Measurements from ENCODE around the gene STX12.

STX12 gene

DNA sequence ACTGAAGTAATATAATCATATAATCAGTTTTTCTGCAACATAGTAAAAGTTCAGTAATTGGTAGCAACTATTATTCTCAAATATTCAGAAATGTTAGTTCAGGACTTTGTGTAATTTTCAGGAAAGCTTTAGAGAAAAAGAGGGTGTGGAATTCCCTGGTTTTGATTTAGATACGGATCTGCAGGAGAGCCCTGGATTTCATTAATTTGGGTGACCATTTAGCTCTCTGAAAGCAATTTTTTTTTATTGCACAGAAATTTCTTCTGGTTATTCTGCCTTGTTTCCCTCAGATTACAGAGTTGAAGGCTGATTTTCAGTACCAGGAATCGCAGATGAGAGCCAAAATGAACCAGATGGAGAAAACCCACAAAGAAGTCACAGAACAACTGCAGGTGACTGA, 13.8 kb upstream of the STX12 start:
- TF ChIP-seq, protein P1, sequence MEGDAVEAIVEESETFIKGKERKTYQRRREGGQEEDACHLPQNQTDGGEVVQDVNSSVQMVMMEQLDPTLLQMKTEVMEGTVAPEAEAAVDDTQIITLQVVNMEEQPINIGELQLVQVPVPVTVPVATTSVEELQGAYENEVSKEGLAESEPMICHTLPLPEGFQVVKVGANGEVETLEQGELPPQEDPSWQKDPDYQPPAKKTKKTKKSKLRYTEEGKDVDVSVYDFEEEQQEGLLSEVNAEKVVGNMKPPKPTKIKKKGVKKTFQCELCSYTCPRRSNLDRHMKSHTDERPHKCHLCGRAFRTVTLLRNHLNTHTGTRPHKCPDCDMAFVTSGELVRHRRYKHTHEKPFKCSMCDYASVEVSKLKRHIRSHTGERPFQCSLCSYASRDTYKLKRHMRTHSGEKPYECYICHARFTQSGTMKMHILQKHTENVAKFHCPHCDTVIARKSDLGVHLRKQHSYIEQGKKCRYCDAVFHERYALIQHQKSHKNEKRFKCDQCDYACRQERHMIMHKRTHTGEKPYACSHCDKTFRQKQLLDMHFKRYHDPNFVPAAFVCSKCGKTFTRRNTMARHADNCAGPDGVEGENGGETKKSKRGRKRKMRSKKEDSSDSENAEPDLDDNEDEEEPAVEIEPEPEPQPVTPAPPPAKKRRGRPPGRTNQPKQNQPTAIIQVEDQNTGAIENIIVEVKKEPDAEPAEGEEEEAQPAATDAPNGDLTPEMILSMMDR (IDR thresholded peaks at IDR 0.05; ENCODE audit: control insufficient read depth, insufficient read depth, low read depth, low read length, missing control alignments), result no peak
- no peak for DNase-seq (ENCODE audit: low read depth)
- H3K4me3 ChIP-seq (ENCODE audit: control insufficient read depth, low read depth, low read length), result no peak overlapping the region

DNA sequence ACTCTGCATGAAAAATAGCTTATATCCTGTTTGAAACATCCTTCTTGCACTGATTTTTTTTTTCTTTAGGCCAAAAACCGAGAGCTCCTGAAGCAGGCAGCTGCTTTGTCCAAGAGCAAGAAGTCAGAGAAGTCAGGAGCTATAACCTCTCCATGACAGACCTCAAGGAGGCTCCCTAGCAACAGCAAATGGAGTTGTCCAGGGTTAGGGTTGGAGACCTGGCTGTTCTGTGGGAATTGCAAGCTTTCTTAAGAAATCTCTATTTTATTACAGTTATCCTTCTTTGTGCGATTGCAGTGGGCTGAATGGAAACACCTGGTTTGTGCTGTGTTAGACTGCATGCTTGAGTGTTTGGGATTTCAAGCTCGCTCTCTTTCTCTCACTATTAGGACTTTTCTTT, 12.6 kb upstream of the STX12 start:
- no peak overlapping the region for H3K4me3 ChIP-seq (ENCODE audit: control insufficient read depth, low read depth, low read length)
- DNase-seq (ENCODE audit: low read depth), result no peak
- TF ChIP-seq, protein P1 (IDR thresholded peaks at IDR 0.05; ENCODE audit: control insufficient read depth, insufficient read depth, low read depth, low read length, missing control alignments), result no peak

DNA sequence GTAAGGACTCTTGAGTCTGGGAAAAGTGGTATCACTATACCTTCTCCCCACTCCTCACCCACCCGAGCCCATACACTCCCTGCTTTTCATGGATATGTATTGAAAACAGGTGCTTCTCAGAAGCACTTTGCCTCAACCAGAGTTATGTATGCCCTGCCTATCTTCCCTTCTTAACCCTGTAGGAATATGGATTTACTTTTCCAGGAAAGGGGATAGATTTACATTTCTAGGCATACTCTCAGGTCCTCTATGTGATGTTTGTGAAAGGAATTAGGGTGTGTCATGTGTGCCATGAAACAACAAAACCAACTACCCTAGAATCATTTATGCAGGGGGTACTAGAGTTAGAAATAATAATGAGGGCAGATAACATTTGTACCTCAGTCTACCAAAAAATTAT, 11.0 kb upstream of the STX12 start:
- TF ChIP-seq, protein P1 (IDR thresholded peaks at IDR 0.05; ENCODE audit: control insufficient read depth, insufficient read depth, low read depth, low read length, missing control alignments), result no peak
- DNase-seq (ENCODE audit: low read depth), result no peak
- no peak overlapping the region for H3K4me3 ChIP-seq (ENCODE audit: control insufficient read depth, low read depth, low read length)

DNA sequence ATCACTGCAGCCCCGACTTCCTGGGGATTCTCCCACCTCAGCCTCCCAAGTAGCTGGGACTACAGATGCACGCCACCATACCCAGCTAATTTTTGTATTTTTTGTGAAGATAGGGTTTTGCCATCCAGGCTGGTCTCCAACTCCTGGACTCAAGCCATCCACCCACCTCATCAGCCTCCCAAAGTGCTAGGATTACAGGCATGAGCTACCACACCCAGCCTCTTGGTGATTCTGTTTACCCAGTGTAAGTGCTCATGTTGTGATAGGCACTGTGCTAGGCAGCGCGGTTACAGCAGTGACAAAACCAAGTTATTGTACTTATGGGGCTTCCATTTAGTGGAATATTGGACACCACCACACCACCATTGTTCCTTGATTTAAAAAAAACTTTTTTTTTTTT, 9.7 kb upstream of the STX12 start:
- DNase-seq (ENCODE audit: low read depth), result no peak
- H3K4me3 ChIP-seq (ENCODE audit: control insufficient read depth, low read depth, low read length), result no peak overlapping the region
- TF ChIP-seq, protein P1 (IDR thresholded peaks at IDR 0.05; ENCODE audit: control insufficient read depth, insufficient read depth, low read depth, low read length, missing control alignments), result no peak

DNA sequence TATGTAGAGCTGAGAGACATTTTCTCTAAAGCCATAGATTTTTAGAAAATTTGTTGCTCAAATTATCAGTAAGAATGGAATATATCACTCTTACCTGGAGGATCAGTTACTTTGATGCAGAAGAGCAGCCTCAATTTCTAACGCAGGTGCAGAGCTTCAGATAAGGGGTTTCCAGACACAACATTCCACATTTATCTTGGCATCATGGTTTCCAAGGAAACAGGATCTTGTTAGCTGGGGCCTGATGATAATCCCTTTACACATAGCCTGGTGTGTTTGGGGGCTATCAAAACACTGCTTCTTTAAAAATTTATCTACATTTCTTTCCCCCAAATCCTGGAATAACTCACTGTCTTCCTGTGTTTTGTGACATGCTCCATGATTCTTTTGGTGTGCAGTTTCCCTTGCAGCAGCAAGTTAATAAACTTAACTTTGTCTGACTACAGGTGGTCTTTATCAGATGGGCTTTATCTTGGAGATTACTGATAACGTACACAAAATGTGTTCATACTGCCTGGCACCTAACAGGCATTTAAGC, 2.7 kb upstream of the STX12 start:
- TF ChIP-seq, protein P1 (IDR thresholded peaks at IDR 0.05; ENCODE audit: control insufficient read depth, insufficient read depth, low read depth, low read length, missing control alignments), result no peak
- no peak for DNase-seq (ENCODE audit: low read depth)
- H3K4me3 ChIP-seq (ENCODE audit: control insufficient read depth, low read depth, low read length), result no peak overlapping the region

DNA sequence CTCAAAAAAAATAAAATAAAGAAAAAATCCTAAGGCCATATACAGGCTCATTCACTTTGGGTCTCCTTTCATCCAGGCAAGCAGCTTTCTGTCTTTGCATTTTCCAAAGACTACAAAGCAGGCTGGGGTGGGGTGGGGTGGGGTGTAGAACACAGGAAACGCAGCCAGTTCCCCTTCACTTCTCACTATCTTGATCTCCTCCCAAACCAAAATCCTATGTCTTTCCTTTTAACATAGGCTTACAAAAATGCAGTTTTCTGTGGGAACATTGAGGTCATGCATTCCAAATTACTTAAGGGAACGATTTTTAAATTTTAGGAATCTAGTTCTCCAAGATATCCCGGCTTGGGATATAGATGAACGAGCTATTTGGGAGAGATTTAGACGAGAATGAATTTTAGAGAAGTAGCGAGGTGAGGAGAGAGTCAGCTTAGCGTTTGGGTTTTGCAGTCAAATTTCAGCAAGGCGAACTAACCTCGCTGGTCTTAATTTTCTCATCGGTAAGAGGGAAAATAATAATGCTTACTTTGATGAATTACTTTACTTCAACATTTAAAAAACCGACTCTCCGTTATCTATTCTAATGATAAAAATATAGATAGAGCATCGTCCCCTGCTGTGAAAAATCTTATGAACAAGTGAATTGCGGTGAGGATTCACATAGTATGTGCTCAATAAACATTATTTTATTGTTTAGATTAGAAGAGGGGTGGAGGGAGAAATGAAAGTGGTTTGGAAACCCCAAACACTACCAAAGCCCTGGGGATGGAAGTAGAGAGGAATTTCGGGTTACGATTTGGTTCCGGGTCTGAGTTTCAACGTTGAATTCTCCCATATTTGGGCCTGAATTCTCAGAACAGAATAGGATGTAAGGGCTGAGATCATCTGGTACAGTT, 735 bp upstream of the STX12 start:
- DNase-seq (ENCODE audit: low read depth), result no peak
- TF ChIP-seq, protein P1 (IDR thresholded peaks at IDR 0.05; ENCODE audit: control insufficient read depth, insufficient read depth, low read depth, low read length, missing control alignments), result no peak
- peak overlapping the region; percentile 99 for H3K4me3 ChIP-seq (ENCODE audit: control insufficient read depth, low read depth, low read length)
